KMS-11 (cell line): ENCODE data around the gene MRPS18B.

Source experiments
- H2AFZ ChIP-seq: fragments of 200-600 bp; sonication (generic); 2 replicates; pipeline ENCODE4 v1.6.1; 2016; ENCODE audit warnings: antibody characterized with exemption, mixed run types, low read depth
- H3K27ac ChIP-seq: fragments of 200-600 bp; sonication (generic); 2 replicates; pipeline ENCODE4 v1.6.1; 2016; ENCODE audit warnings: mild to moderate bottlenecking, mixed run types
- H3K27me3 ChIP-seq: fragments of 200-600 bp; sonication (generic); 2 replicates; pipeline ENCODE4 v1.6.1; 2017; ENCODE audit warnings: mild to moderate bottlenecking, low read depth, mixed run types, moderate library complexity; ENCODE audit not compliant: insufficient read depth
- H3K36me3 ChIP-seq: fragments of 200-600 bp; sonication (generic); 2 replicates; pipeline ENCODE4 v1.6.1; 2017; ENCODE audit warnings: mild to moderate bottlenecking, mixed run types; ENCODE audit not compliant: insufficient read depth
- H3K4me1 ChIP-seq: fragments of 200-600 bp; sonication (generic); 2 replicates; pipeline ENCODE4 v1.6.1; 2016; ENCODE audit warnings: mild to moderate bottlenecking, low read depth, mixed run types; ENCODE audit not compliant: poor library complexity, severe bottlenecking
- H3K4me2 ChIP-seq: fragments of 200-600 bp; sonication (generic); 2 replicates; pipeline ENCODE4 v1.7.0; 2016; ENCODE audit warnings: mild to moderate bottlenecking, mixed run types
- H3K4me3 ChIP-seq: fragments of 200-600 bp; sonication (generic); IDR thresholded peaks from 2 replicates; pipeline ENCODE4 v1.6.1; 2017; ENCODE audit warnings: low read depth, low read length, mixed read lengths; ENCODE audit not compliant: insufficient read depth
- H3K79me2 ChIP-seq: fragments of 200-600 bp; sonication (generic); 2 replicates; pipeline ENCODE4 v1.6.1; 2016; ENCODE audit warnings: low read depth, mixed run types; ENCODE audit not compliant: insufficient read depth
- H3K9ac ChIP-seq: fragments of 200-600 bp; sonication (generic); 2 replicates; pipeline ENCODE4 v1.6.1; 2016; ENCODE audit warnings: mild to moderate bottlenecking, mixed run types
- H4K20me1 ChIP-seq: fragments of 200-600 bp; sonication (generic); 2 replicates; pipeline ENCODE4 v1.6.1; 2016; ENCODE audit warnings: mild to moderate bottlenecking, mixed run types; ENCODE audit not compliant: insufficient read depth
- CTCF ChIP-seq: fragments of 200-600 bp; sonication (generic); conservative IDR thresholded peaks from 2 replicates; pipeline ENCODE4 v1.6.1; 2017; ENCODE audit warnings: low read depth, mild to moderate bottlenecking, antibody characterized with exemption, low read length, moderate library complexity, mixed read lengths

MRPS18B gene

GRCh38 chr6:30647242-30648116, 29.8 kb downstream of the MRPS18B start:
- Histone ChIP-seq H2AFZ (peak overlapping the region; percentile 85), H4K20me1 (no peaks in the 10 kb centered on the region), H3K79me2 (peaks cover 31% of the 10 kb centered on the region), H3K4me1 (peaks cover 13% of the 10 kb centered on the region), H3K4me2 (peak overlapping the region; percentile 85), H3K36me3 (no peaks in the 10 kb centered on the region), H3K27ac (peak overlapping the region; percentile 81), H3K27me3 (no peaks in the 10 kb centered on the region), H3K9ac (peak overlapping the region; percentile 83), H3K4me3 (no peak overlapping the region)
- no peak for TF ChIP-seq CTCF

- H3K4me1 ChIP-seq: peaks cover 13% of the 10 kb centered on the region
- H3K36me3 ChIP-seq: no peaks in the 10 kb centered on the region; the same call in 1 of the 2 replicates
- peaks cover 25% of the 10 kb centered on the region for H3K79me2 ChIP-seq
- H2AFZ ChIP-seq: no peak overlapping the region
- H3K9ac ChIP-seq: no peak overlapping the region
- H3K4me2 ChIP-seq: no peak overlapping the region
- H3K4me3 ChIP-seq: no peak overlapping the region
- H3K27me3 ChIP-seq: no peaks in the 10 kb centered on the region
- no peaks in the 10 kb centered on the region for H4K20me1 ChIP-seq
- H3K27ac ChIP-seq: no peak overlapping the region
- TF ChIP-seq CTCF: no peak
These were observed 33.5 kb downstream of the MRPS18B start for GRCh38 chr6:30651143-30651542.

GRCh38 chr6:30654798-30655742, 37.4 kb downstream of the MRPS18B start:
- no peak overlapping the region for H3K27ac ChIP-seq
- no peak overlapping the region for H3K4me2 ChIP-seq
- no peak overlapping the region for H3K4me3 ChIP-seq
- H3K79me2 ChIP-seq: no peaks in the 10 kb centered on the region
- no peaks in the 10 kb centered on the region for H3K27me3 ChIP-seq
- TF ChIP-seq CTCF: no peak
- H3K36me3 ChIP-seq: no peaks in the 10 kb centered on the region; the same call in 1 of the 2 replicates
- H3K4me1 ChIP-seq: no peaks in the 10 kb centered on the region
- H3K9ac ChIP-seq: no peak overlapping the region
- no peak overlapping the region for H2AFZ ChIP-seq
- H4K20me1 ChIP-seq: no peaks in the 10 kb centered on the region

- no peak overlapping the region for H3K9ac ChIP-seq
- no peak for TF ChIP-seq CTCF
- H3K27me3 ChIP-seq: no peaks in the 10 kb centered on the region
- no peak overlapping the region for H3K4me2 ChIP-seq
- no peaks in the 10 kb centered on the region; the same call in 1 of the 2 replicates for H3K36me3 ChIP-seq
- H3K27ac ChIP-seq: no peak overlapping the region
- H3K4me1 ChIP-seq: no peaks in the 10 kb centered on the region
- H2AFZ ChIP-seq: no peak overlapping the region
- H4K20me1 ChIP-seq: no peaks in the 10 kb centered on the region
- H3K79me2 ChIP-seq: no peaks in the 10 kb centered on the region
- no peak overlapping the region for H3K4me3 ChIP-seq
These were observed 38.1 kb downstream of the MRPS18B start for GRCh38 chr6:30655743-30656094.
